Stimulated activated CD8-positive, alpha-beta memory T cell treated with anti-CD3 and anti-CD28 coated beads, Interleukin-2, amount 100 ng/mL, for 48 hours (primary cell): Measurements from ENCODE around the gene UGT1A6.

Source experiments
- DNase-seq, 2 donors: peaks; one replicate each; pipeline ENCODE4 v3.0.0-alpha.2; 2020; ENCODE audit warnings: low read depth in 2 of 2

Gene UGT1A6

DNA sequence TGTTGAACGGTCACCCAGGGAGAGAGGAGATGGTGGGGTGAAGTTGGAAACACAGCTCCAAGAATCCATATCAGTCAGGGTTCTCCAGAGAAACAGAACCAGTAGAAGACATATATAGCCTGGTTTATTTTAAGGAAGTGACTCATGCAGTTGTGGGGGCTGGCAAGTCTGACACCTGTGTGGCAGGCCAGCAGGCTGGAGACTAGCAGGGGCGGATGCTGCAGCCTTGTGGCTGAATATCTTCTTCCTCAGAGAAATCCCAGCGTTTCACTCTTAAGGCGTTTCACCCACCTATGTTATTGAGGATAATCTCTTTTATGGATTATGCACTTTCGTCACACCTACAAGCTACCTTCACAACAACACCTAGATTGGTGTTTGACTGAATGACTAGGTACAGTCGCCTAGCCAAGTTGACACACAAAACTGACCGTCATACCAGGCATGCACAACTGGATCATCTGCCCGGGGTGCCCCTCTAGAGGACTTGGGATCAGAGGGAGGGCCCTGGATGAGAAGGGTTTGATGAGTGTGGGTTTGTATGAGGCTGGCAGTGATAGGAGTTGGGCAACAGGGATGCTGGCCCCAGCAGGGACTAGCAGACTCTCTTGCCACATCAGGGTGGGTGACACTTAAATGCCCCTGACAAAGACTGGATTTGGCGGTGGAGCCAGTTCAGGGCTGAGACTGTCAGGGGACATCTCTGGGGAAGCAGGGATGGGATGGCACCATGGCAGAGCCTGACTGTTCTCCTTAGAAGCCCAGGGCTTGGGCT, 108.9 kb downstream of the UGT1A6 start:
- peak in 1 of 2 donors; percentile 13 for DNase-seq

DNA sequence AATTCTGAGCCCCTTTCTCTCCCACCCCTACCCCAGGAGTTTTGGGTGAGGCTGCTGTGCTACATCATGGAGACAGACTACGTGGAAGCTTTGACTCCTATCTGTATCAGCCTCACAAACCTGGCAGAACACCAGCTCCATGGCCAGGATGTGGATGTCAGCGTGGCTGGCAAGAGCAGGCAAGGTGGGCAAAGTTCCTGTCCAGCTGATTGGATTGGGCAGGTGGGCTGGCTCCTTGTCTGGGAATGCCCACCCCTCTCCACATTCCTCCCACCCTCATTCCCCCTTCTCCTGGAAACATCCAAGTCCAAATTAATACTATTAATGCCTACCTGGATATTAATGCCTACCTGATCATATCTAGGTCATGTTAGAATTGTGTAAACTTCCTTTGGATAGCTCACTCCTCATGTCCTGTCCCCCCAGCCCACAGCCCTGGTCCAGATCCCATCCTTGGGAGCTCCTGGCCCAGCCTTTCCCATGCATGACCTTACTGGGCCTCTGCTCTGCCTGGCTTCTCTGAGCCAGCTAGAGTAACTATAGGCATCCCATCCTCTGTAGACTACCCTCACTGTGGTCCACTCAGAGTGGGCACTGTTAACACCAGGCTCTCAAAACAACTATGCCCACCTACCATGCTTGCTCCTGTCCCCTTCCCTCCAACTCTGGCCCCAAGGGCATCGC, 109.6 kb downstream of the UGT1A6 start:
- DNase-seq = no peak

DNA sequence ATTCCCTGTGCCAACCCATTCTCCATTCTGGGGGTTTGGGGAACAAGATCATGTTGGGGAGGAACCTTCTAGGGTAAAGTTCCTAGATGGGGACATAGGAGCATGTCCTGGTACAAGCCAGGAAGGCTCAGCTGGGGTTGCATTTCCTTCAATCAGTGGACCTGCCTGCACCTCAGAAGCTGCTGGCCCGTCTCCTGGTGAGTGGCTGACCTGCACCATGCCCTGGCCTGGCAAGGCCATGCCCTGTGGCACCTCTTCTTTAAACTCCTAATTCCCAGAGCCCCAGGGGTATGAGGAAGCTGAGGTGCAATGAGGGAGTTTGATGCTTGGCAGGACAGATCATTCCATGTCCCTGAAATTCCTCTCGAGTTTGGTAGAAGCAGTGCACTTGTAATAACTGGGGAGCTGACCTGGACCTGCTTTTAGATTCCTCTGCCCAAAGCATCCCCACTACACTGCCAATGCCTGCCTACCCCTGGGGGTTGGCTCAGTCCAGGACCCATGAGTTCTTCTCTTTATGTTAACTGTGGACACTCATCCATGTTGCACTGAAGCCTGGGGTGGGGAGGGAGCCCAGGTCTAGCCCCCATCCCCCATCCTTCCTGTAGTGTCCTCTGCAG, 110.7 kb downstream of the UGT1A6 start:
- no peak for DNase-seq

DNA sequence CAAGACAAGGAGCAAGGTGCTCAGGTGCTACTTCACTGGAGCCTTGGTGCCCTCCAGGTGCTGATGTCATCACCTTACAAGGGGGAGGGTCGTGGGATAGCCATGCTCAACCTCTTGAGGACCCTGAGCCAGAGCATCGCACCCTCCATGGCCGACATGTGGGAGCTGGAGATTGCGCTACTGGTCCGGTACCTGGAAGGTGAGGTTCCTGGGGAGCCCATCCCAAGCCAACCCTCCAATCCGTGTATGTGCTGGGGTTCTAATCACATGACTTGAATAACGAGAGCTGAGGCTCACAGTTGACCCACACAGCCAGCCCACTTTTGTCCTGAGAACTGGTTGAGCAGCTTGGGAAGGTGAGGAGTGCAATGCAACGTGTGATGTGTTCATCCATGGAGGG, 111.3 kb downstream of the UGT1A6 start:
- DNase-seq = no peak

DNA sequence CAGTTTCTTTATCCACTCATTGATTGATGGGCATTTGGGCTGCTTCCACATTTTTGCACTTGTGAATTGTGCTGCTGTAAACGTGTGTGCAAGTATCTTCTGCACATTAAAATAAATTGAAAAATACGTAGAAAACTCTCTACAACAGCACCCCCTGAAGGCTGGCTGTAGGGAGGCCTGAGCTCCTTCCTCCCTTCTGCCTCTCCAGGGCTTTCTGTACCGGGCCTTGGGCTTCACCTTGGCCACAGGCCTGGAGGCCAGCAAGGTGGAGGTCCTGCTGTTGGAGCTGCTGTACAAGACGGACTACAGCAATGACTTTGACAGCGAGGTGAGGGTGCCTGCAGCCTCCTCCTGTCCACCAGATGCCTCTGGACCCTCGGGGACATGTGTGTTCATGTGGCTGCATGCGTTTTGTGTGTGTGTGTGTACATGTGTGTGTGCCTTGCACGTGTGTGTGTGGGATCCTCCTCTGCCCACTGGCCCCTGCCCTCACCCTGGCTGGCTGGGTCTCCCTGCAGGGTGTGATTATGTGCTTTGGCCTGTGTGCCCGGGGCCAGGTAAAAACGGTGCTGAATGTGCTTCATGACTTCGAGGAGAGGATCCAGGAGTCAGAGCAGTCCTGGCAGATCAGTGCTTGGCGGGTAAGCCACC, 114.7 kb downstream of the UGT1A6 start:
- no peak for DNase-seq

DNA sequence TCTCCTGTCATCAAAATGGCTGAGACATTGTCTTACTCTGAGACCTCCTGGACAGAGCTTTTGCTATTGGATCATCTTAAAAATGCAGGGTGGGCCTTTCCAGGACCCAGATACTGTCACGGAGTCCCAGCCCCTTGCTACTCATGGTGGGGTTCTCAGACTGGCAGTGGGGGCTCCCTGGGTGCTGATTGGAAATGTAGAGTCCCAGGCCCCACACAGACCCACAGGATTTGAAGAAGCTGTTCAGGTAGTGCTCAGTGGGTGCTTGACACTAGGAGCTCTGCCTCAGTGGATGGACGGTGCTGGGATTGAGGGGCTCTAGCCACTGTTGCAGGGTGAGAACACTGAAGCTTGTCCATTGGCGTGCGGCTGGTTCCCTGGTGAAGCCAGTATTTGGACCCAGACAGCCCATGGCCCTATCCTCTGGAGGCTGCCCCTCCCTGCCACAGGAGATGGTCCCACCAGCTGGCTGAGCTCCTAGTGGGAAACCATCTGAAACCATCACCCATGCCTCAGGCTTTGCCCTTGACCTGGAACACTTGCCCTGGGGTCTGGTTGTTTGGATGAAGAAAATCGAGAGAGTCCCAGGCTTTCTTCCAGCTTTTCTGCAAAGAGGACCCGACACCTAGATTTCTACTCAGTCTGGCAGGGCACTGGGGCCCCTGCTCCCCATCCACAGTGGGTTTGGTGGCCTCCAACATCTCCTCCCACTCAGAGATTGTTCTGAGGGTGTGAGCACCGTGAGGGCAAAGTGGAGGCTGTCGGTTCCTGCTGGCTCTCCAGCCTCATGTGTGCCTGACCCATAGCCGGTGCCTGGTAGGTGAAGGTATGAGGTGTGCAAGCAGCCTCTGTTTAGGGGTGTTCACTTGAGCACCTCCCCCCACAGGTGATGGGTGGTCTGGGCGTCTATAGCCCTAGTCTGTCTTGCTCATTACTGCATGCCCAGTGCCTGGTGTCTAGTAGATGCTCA, 115.6 kb downstream of the UGT1A6 start:
- DNase-seq = no peak

DNA sequence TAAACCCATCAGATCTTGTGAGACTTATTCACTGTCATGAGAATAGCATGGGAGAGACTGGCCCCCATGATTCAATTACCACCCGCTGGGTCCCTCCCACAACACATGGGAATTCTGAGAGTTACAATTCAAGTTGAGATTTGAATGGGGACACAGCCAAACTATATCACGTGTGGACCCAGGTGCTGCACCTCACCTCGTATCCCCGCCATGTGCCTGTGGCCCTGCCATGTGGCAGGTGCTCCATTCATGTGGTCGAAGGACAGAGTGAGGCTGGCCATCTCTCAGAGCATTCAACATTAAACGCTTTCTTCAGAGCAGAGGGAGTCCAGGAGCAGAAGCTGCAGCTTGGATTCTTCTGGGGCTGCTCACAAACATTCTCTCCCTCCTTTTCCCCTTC, 117.7 kb downstream of the UGT1A6 start:
- DNase-seq = no peak

DNA sequence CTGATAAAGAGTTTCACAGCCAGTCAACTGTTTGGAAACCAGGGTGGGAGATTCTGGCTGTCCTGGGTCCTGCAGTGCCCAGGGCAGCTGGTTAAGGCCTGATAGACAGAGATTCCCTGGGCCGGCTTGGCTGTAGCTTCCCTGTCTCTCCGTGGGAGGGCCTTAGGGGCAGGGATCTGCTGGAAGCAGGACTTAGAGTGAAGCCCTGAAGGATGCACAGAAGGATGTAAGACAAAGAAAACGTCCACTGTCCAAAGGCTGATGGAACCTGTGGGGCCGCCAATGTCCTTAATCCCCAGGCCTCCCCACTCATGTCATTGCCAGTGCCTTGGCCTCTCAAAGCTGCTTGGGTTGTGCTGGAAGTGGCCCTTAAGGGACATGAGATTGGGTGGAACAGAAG, 118.4 kb downstream of the UGT1A6 start:
- DNase-seq = no peak

DNA sequence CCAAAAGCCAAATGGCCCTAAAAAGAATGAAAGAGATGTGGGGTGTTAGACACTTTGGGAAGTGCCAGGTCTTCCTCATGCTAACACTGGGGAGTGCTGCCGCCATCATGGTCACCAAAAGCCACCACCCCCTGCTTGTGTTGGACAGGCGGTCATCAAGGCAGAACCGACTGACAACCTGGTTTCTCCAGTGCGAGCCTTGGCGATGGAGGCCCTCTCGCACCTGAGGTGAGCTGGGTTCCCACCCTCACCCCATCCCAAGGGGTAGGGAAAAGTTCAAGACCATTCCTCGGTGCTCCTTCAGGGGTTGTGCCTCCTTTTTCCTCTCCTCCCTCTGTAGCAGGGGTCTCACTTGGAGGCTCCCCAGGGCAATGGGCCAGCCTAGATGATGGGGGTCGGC, 119.0 kb downstream of the UGT1A6 start:
- no peak for DNase-seq

DNA sequence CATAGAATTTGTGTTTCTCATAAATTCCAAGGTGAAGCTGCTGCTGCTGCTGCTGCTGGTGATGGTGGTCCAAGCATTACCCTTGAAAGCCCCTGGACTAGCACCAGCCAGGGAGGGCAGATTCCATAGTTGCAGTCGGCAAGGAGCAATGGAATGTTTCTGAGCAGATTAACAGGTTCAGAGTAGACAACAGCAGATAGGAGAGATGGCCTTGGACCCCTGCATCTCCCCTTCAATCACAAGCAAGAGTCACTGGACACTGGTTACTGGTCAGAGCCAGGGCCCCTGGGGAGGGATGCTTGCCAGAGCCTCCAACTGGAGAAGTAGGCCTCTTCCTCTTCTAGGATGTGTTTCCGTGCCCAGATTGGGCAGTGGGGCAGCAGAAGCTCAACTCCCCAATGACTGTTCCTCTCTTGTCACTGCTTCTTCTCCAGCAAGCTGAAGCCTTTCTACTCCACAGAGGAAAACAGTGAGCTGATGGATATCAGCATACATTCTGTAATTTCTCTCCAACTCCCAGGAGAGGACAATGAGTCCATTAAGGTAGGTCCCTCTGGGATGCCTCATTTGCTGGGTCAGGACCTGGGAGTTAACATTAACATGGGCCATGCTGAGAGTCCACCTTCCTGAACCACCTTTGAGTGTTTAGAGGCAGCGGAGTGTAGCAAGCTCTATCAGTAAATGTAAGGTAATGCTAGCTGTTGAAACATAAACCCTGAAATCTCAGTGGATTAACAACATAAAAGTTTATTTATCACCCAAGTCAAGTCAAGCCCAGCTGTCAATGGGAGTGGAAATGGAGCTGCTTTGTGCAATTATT, 120.8 kb downstream of the UGT1A6 start:
- no peak for DNase-seq

DNA sequence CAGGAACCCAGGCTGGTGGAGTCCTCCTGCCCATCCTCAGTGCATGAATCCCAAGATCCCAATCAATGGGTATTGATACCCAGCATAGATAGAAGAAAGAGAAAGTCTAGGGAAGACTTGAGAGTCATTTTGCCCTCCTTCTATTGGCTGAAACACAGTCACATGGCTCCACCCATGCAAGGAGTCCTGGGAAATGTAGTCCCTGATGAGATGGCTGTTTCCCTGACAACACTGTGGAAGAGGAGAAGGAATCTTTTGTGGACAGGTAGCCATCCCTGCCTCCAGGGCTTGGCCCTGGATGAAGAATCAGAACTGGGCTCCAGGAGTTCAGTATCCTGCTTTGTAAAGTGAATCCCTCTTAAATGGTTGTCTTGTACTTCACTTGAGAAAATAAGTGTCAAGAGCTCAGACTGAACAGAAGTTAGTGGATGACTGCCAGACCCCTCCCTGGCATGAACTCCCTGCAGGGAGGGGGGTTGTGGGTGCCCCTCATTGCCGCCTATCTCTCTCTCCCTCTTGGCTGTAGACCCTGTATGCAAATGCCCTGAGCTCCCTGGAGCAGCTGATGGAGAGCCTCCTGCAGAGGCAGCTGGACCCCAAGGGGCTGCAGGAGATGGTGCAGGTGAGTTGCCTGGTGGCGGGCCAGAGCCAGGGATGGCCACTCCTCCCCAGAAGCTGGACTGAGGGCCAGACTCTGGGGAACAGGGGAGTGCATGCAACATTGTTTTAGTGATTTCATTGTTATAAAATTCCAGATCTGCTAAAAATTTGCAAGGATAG, 121.6 kb downstream of the UGT1A6 start:
- no peak for DNase-seq

DNA sequence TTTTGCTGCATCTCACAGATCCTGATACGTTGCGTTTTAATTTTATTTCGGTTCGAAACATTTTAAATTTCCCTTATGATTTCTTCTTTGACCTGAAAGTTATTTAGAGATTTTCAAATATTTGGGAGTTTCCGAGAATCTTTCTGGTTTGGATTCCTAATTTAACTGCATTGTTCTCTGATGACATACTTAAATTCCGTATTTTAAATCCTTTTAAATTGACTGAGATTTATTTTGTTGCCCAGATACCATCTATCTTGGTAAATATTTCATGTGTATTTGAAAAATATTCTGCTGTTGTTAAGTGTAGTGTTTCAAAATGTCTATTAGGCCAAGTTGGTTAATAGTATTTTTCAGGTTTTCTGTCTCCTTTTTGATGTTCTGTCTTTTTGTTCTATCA, 123.2 kb downstream of the UGT1A6 start:
- DNase-seq = no peak

DNA sequence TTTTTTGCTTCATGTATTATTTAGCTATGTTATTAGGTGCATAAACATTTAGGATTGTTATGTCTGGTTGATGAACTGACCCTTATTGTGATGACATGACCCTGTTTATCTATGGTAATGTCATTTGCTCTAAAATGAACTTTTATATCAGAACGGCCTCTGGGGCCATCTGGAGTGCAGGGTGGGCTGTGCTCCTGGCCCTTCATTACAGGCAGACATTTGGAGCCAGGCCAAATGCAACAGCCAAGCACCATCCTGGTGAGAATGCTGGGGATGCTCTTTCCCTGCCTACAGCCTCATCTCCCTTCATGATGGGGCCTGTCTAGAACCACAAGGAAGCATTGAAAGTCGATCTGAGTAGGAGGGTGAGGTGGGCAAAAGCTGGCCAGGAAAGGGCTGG, 123.6 kb downstream of the UGT1A6 start:
- DNase-seq = no peak

DNA sequence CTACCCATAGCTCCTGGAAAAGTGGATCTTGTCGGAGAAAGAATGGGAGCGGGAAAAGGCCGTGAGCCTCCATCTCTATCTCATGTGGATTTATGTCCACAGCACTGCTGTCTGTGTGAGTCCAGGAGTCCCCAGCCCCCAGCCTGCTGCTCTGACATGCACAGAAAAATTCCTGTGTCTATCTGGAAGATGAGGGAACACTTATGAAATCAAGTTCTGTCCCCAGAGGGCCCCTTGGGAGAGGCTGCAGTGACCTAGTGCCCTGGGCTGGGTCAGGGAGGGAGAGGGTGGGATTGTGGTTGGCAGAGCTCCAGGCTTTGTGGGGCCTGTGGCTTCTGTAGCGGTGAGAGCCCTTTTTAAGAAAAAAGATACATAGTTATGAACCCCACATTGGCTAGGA, 124.1 kb downstream of the UGT1A6 start:
- no peak for DNase-seq

DNA sequence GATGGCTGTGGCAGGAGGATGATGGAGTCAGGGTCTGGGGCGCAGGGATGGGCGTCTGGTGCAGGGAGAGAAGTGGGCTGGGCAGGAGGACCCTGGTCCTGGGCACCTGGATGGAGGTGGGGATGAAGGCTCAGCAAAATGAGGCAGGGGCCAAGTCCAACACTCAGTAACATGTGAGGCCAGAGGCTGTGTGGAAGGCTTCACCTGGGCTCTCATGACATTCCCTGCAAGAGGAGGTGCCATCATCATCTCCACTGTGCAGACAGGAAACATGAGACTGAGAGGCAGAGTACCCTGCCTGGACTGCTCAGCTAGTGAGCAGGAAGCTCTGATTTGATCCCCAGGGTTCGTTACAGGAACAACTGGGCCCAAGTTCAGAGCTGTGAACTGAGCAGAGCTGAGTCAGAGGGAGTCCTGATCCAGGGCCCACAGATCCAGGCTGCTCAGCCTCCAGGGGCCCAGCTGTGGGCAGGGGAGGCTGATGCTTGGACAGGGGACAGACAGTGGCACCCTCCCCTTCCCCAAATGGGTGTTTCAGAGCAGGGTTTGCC, 124.7 kb downstream of the UGT1A6 start:
- no peak for DNase-seq

DNA sequence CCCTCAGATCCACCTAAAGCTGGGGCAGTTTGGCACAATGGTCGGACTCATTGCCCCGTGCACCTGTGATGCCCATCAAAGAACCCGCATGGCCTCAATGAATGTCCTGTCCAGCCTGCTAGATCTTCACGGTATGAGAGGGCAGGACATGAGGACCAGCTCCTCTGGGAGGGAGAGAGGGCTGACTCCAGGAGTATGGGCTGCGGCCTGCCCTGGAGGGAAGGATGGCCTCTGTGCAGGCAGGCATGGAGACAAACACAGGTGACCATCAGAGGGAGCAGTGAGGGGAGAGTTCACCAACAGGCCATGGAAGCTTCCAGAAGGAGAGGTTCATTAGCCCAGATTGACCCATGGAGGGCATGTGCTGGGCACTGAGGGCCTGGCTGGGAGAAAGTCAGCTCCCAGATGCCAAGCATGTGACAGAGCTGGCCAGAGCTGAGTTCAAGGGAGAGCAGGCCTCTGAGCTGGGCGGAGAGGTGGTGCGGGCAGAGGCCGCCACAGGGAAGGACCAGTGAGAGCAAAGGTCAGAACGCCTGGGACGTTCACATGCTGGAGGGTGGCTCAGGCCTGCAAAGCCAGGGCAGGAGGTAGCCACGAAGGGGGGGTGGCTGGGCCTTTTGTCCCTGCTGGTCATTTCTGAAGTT, 125.4 kb downstream of the UGT1A6 start:
- no peak for DNase-seq

DNA sequence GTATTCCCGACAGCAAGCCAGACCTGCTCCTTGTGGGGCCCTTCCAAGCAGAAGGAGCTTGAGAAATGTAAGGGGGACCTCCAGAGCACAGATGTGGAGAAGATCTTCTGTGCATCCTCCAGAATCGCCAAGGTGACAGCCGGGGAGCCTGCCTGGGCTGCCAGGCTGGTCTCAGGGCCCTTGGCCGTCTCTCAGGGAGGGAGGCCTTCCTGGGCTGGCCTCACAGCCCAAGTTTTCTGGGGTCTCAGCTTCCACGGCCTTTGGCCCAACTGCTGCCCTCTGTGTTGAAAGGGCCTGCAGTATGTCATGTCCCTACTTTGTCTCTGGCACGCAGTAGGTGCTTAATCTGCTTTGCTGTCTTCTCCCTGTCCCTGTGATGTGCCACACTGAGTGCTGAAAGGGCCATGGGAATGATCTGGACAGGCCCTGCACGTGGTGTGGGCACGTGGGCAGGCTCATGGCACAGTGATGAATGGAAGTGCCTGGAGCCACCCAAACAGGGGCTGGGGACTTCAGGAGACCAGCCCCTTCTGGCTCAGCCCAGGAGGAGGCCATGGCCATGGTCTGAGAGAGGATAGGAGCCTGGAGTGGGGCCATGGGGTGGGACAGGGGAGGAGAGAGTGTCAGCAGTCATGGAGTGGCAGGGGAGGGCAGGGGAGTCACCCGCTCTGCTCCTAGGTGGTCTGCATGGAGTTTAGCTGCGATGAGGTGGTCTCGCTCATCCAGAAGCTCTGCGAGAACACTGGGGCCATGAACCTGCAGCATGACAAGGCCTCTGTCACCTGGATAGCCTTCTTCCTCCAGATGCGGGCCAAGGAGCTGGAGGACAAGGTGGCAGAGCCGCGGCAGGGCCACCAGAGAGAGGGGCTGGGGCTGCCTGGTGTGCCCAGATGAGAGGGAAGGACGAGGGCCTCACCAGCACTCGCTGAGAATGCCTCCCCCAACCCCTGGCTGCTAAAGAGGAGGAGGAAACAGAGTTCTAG, 126.2 kb downstream of the UGT1A6 start:
- no peak for DNase-seq
